Right lobe of liver (tissue), 4 donors: ENCODE data around the gene FURIN.
"Not testable (repeated sequence)": the region's sequence is repeated elsewhere in the genome, so short reads cannot be mapped to it uniquely, and the experiment has no call there.

Experiments used
- POLR2A ChIP-seq: fragments of 450-650 bp; IDR thresholded peaks from one replicate; pipeline ENCODE4 v1.6.1; 2017; ENCODE audit warnings: antibody characterized with exemption, mild to moderate bottlenecking
- TF ChIP-seq, protein P1 (sequence below), 4 donors: fragments of 200-600 bp in 3 of 4; fragments of 450-650 bp in 1 of 4; IDR thresholded peaks; one replicate each; pipeline versions ENCODE4 v1.5.1 to v1.8.0; 2016 to 2022; ENCODE audit warnings: antibody characterized with exemption in 4 of 4, mild to moderate bottlenecking in 2 of 4
- donor health status: DM: no; HTN: no; CAD: no.
- donor health status: DM: no; HTN: no; CAD: no.
- donor health status: DM: no; HTN: yes; CAD: no.

DNA sequence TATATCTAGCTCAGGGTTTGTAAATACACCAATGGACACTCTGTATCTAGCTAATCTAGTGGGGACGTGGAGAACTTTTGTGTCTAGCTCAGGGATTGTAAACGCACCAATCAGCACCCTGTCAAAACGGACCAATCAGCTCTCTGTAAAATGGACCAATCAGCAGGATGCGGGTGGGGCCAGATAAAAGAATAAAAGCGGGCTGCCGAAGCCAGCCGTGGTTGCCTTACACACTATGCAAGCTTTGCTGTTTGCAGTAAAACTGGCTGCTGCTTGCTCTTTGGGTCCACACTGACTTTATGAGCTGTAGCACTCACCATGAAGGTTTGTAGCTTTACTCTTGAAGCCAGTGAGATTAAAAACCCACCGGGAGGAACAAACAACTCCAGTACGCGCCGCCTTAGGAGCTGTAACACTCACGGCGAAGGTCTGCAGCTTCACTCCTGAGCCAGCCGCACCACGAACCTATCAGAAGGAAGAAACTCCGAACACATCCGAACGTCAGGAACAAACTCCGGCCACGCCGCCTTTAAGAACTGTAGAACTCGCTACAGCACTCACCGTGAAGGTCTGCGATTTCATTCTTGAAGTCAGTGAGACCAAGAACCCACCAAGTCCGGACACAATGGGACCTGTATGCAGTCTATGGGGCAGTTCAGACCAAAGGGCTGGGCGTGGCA is 42.0 kb upstream of the FURIN start:
- not testable (repeated sequence) for TF ChIP-seq POLR2A
- TF ChIP-seq, protein P1, sequence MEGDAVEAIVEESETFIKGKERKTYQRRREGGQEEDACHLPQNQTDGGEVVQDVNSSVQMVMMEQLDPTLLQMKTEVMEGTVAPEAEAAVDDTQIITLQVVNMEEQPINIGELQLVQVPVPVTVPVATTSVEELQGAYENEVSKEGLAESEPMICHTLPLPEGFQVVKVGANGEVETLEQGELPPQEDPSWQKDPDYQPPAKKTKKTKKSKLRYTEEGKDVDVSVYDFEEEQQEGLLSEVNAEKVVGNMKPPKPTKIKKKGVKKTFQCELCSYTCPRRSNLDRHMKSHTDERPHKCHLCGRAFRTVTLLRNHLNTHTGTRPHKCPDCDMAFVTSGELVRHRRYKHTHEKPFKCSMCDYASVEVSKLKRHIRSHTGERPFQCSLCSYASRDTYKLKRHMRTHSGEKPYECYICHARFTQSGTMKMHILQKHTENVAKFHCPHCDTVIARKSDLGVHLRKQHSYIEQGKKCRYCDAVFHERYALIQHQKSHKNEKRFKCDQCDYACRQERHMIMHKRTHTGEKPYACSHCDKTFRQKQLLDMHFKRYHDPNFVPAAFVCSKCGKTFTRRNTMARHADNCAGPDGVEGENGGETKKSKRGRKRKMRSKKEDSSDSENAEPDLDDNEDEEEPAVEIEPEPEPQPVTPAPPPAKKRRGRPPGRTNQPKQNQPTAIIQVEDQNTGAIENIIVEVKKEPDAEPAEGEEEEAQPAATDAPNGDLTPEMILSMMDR (IDR thresholded peaks at IDR 0.05), result not testable (repeated sequence)
